ENCODE data around the gene CSTPP1. TPM values are rescaled to one million over a fixed set of nuclear protein-coding genes. Genes with fewer than 3 reads are reported as not detected.

The CSTPP1 gene
- total and polyA plus RNA-seq, 2 of the 8 experiments (the other 6 are each of a cell fraction or from before 2014, with no cell fraction given) = 24.2 to 28.7 TPM

- no peak overlapping the region for H2AFZ ChIP-seq (ENCODE audit: low read length)
- no peak overlapping the region for H4K5ac ChIP-seq (ENCODE audit: insufficient read length, low read depth, low read length)
- no peak overlapping the region for H4K91ac ChIP-seq (replicated peaks; ENCODE audit: insufficient read length, low read length)
- no peak overlapping the region for H3K14ac ChIP-seq (ENCODE audit: insufficient read length)
- peaks cover 0 to 2% (median 0%) of the 10 kb centered on the region in 4 experiments; a peak in 1 of 8 replicates for H3K36me3 ChIP-seq (ENCODE audit: control insufficient read depth in 2 of 4, insufficient read depth in 4 of 4, low read length in 3 of 4)
- H2BK15ac ChIP-seq (ENCODE audit: low read length) = no peak overlapping the region
- DNase-seq (ENCODE audit: low read depth in 1 of 2, low spot score in 2 of 2) = no peak
- H2AK5ac ChIP-seq (ENCODE audit: low read depth, low read length) = no peak overlapping the region
- POLR2A ChIA-PET (ENCODE audit: partially characterized antibody) = no interaction called here
- H3K9ac ChIP-seq (replicated peaks in 1 of 4; ENCODE audit: extremely low read depth in 1 of 4, low read depth in 3 of 4, low read length in 3 of 4) = no peak overlapping the region
- no peaks in the 10 kb centered on the region for H3K79me2 ChIP-seq (ENCODE audit: control insufficient read depth in 1 of 2, insufficient read depth in 2 of 2, low read length in 2 of 2)
- no peak overlapping the region for H2BK120ac ChIP-seq (replicated peaks; ENCODE audit: low read depth, low read length)
- no peak overlapping the region for H4K8ac ChIP-seq (ENCODE audit: extremely low read depth, insufficient read depth, low read length)
- no peak overlapping the region for H2BK5ac ChIP-seq (ENCODE audit: low read depth, low read length)
- no peaks in the 10 kb centered on the region for H4K20me1 ChIP-seq (replicated peaks in 1 of 2; ENCODE audit: control insufficient read depth in 1 of 2, insufficient read depth in 2 of 2, low read length in 2 of 2)
- H2BK12ac ChIP-seq (ENCODE audit: low read depth, low read length) = no peak overlapping the region
- H3K56ac ChIP-seq (replicated peaks; ENCODE audit: insufficient read length, low read depth, low read length) = no peak overlapping the region
- no peaks in the 10 kb centered on the region; the same call in 1 of the 2 replicates for H3K23me2 ChIP-seq (ENCODE audit: low read depth, low read length)
- CTCF ChIA-PET (ENCODE audit: partially characterized antibody) = no interaction called here
- FAIRE-seq = no peak
- no peak overlapping the region for H3K18ac ChIP-seq (ENCODE audit: extremely low read depth, low read length)
- no peaks in the 10 kb centered on the region for H3K27me3 ChIP-seq (replicated peaks in 1 of 4; ENCODE audit: control insufficient read depth in 3 of 4, extremely low read depth in 1 of 4, insufficient read depth in 3 of 4, low read length in 3 of 4)
- H3K79me1 ChIP-seq (ENCODE audit: low read depth, low read length) = no peaks in the 10 kb centered on the region
- H2BK20ac ChIP-seq (ENCODE audit: low read length) = no peak overlapping the region
- H3K9me3 ChIP-seq (ENCODE audit: insufficient read depth in 2 of 2, low read depth in 1 of 2, low read length in 1 of 2) = no peaks in the 10 kb centered on the region
- 93% methylated on average over 2 of the region's 2 CpGs; no CpG with 5 or more reads in 1 of the 2 experiments for WGBS, 2 experiments (ENCODE audit: extremely low coverage in 1 of 2, insufficient coverage in 1 of 2, insufficient read length in 1 of 2, insufficient replicate concordance in 2 of 2, low coverage in 1 of 2, low lambda C conversion rate in 2 of 2, missing lambda C conversion rate in 1 of 2)
- no peak overlapping the region for H3K27ac ChIP-seq (ENCODE audit: low read depth, low read length)
- H3K4me3 ChIP-seq (ENCODE audit: extremely low read depth in 1 of 4, insufficient read depth in 2 of 4, low read depth in 3 of 4, low read length in 4 of 4) = no peak overlapping the region
- no peaks in the 10 kb centered on the region for H3K4me1 ChIP-seq (replicated peaks in 1 of 4; ENCODE audit: control insufficient read depth in 3 of 4, insufficient read depth in 4 of 4, low read length in 3 of 4)
- H3K4ac ChIP-seq (replicated peaks; ENCODE audit: insufficient read length, low read depth, low read length) = no peak overlapping the region
- no peak for TF ChIP-seq TCF12 (IDR thresholded peaks at IDR 0.05; ENCODE audit: low read depth, low read length)
- TF ChIP-seq MAX (IDR thresholded peaks at IDR 0.05) = no peak
- TF ChIP-seq SAP30 (IDR thresholded peaks at IDR 0.05; ENCODE audit: insufficient read depth, insufficient replicate concordance, low read length) = no peak
- no peak for TF ChIP-seq TAF1 (IDR thresholded peaks at IDR 0.05; ENCODE audit: low read depth, low read length)
- no peak overlapping the region for H3K23ac ChIP-seq (ENCODE audit: insufficient read length)
- H3K4me2 ChIP-seq (ENCODE audit: insufficient read depth in 1 of 2, low read depth in 2 of 2, low read length in 2 of 2) = no peak overlapping the region
Observed at GRCh38 chr11:47137476-47137875, 200.9 kb downstream of the CSTPP1 start.
